ENCODE measurements around the gene CARNS1. TPM values are rescaled to one million over a fixed set of nuclear protein-coding genes. Genes with fewer than 3 reads are reported as not detected.

Gene CARNS1
- total RNA-seq, 3 donors from 2014 or later (not counting 1 experiment from before 2014, with no cell fraction given), result 25.0 to 29.0 (median 25.0) TPM

DNA sequence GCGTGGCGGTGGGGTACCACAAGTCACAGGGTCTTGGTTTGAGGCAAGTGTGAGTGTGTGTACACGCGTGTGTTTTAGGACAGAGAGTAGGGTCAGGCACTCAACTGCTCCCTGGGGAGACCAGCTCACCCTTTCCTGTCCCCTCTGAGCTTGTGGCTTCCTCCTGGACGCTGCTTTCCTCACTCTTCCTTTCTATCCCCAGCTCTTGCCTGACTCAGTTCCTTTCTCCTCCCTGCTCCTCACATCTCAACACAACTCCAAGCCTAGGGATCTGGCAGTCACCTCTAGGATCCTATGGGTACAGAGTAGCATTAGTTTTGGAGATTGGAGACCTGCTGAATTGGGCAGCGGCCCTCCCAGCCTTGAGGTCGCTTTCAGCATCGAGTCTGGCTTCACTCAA lies 46.2 kb upstream of the CARNS1 start:
- intact Hi-C loops (cut with micrococcal nuclease), result no loop called here
- Histone ChIP-seq H3K4me3 (ENCODE audit: low read length) (no peak overlapping the region), H3K4me1 (ENCODE audit: control insufficient read depth, insufficient read depth, low read length) (peaks cover 89% of the 10 kb centered on the region), H3K36me3 (ENCODE audit: control insufficient read depth, insufficient read depth, low read length) (no peaks in the 10 kb centered on the region), H3K27ac (ENCODE audit: low read length) (no peak overlapping the region), H3K27me3 (ENCODE audit: control insufficient read depth, insufficient read depth, low read length) (peaks cover 3% of the 10 kb centered on the region), H3K9me3 (ENCODE audit: control insufficient read depth, insufficient read depth, low read length) (no peaks in the 10 kb centered on the region)
- ATAC-seq (no peak), DNase-seq (no peak)
- TF ChIP-seq, protein P1, sequence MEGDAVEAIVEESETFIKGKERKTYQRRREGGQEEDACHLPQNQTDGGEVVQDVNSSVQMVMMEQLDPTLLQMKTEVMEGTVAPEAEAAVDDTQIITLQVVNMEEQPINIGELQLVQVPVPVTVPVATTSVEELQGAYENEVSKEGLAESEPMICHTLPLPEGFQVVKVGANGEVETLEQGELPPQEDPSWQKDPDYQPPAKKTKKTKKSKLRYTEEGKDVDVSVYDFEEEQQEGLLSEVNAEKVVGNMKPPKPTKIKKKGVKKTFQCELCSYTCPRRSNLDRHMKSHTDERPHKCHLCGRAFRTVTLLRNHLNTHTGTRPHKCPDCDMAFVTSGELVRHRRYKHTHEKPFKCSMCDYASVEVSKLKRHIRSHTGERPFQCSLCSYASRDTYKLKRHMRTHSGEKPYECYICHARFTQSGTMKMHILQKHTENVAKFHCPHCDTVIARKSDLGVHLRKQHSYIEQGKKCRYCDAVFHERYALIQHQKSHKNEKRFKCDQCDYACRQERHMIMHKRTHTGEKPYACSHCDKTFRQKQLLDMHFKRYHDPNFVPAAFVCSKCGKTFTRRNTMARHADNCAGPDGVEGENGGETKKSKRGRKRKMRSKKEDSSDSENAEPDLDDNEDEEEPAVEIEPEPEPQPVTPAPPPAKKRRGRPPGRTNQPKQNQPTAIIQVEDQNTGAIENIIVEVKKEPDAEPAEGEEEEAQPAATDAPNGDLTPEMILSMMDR (IDR thresholded peaks at IDR 0.05), result no peak
- Mint-ChIP-seq H3K9me3 (no peaks in the 10 kb centered on the region), H3K27me3 (ENCODE audit: low read depth in 2 of 2) (peaks cover 3 to 11% of the 10 kb centered on the region in 2 donors), H3K36me3 (no peaks in the 10 kb centered on the region), H3K4me1 (peaks cover 68 to 85% of the 10 kb centered on the region in 2 donors), H3K4me3 (no peak overlapping the region), H3K27ac (peak overlapping the region in 1 of 2 donors; percentile 70)
- 68% methylated on average over 8 of the region's 8 CpGs for WGBS (ENCODE audit: insufficient coverage)

DNA sequence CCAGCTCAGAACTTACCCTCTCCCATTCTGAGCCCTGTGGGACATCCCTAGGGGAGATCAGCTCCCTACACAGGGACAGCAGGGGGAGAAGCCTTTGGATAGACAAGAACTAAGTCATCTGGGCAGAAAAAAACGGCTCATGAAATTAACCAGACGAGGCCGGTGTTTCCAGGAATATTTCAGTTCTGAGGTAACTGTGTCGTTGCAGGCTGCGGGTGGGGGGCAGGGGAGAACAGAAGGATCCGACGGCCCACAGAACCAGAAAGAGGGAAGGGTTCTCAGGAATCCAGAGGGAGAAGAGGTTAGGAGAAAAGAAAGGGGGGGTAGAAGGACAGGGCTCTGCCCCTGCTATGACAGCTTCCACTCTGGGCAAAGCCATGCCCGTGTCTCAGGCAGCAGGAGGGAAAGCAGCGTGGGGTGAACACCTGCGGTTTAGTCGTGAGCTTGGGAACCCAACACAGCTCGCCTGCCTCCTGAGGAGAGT lies 45.6 kb upstream of the CARNS1 start:
- Mint-ChIP-seq H3K9me3 (no peaks in the 10 kb centered on the region), H3K4me1 (peaks cover 67 to 85% of the 10 kb centered on the region in 2 donors), H3K27me3 (ENCODE audit: low read depth in 2 of 2) (peaks cover 3 to 6% of the 10 kb centered on the region in 2 donors), H3K27ac (peak overlapping the region in 1 of 2 donors; percentile 70), H3K36me3 (no peaks in the 10 kb centered on the region), H3K4me3 (no peak overlapping the region)
- TF ChIP-seq, protein P1 (IDR thresholded peaks at IDR 0.05), result no peak
- H3K36me3 ChIP-seq (ENCODE audit: control insufficient read depth, insufficient read depth, low read length), result no peaks in the 10 kb centered on the region
- ATAC-seq (no peak), DNase-seq (peak in 1 of 2 donors; percentile 49)
- H3K4me1 ChIP-seq (ENCODE audit: control insufficient read depth, insufficient read depth, low read length), result peaks cover 89% of the 10 kb centered on the region
- H3K27ac ChIP-seq (ENCODE audit: low read length), result no peak overlapping the region
- H3K4me3 ChIP-seq (ENCODE audit: low read length), result no peak overlapping the region
- no peaks in the 10 kb centered on the region for H3K9me3 ChIP-seq (ENCODE audit: control insufficient read depth, insufficient read depth, low read length)
- intact Hi-C loops (cut with micrococcal nuclease), result loop anchor here (5.0 kb wide), 2 partner anchors 83 to 103 kb away; partner anchors contain the start of genes ANKRD13D and GRK2
- 55% methylated on average over 12 of the region's 12 CpGs for WGBS (ENCODE audit: insufficient coverage)
- H3K27me3 ChIP-seq (ENCODE audit: control insufficient read depth, insufficient read depth, low read length), result peaks cover 3% of the 10 kb centered on the region

DNA sequence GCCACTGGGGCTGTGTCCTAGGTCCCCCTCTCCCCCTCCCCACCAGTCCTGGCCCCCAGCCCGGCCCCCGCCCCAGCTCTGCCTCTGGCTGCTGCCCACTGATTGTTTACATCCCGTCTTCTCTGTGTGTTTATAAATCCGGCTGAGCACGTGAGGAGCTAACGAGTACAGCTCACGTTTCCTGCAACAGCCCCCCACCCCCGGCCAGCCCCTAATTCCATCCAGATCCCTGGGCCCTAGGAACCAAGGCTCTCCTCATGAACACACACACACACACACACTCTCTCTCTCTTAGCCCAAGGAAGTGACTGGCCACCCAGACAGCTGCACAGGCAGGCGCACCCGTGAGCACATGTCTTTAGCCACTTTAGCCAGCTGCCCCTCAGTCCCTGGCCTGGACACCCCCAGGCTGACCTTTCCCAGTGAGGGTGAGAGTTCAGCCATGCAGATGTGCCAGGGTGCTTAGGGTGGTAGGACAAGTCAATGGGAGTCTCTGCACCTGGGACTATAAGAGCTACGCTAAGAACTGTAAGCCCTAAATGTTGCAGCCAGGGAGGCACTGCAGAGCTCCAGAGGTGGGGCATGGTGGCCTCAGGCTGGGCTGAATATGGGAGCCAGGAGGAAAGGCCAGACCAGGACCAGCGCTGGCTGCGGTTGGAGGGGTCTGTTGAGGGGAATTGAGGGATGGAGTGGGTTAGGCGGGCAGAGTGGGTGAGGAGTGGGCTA lies 45.0 kb upstream of the CARNS1 start:
- no peak for ATAC-seq
- intact Hi-C loops (cut with micrococcal nuclease), result loop anchor here (5.0 kb wide), 2 partner anchors 83 to 103 kb away; partner anchors contain the start of genes ANKRD13D and GRK2
- no peaks in the 10 kb centered on the region for H3K9me3 Mint-ChIP-seq
- no peaks in the 10 kb centered on the region for H3K36me3 Mint-ChIP-seq
- Histone ChIP-seq H3K27ac (ENCODE audit: low read length) (no peak overlapping the region), H3K9me3 (ENCODE audit: control insufficient read depth, insufficient read depth, low read length) (no peaks in the 10 kb centered on the region), H3K36me3 (ENCODE audit: control insufficient read depth, insufficient read depth, low read length) (no peaks in the 10 kb centered on the region), H3K27me3 (ENCODE audit: control insufficient read depth, insufficient read depth, low read length) (peaks cover 3% of the 10 kb centered on the region), H3K4me3 (ENCODE audit: low read length) (no peak overlapping the region), H3K4me1 (ENCODE audit: control insufficient read depth, insufficient read depth, low read length) (peaks cover 84% of the 10 kb centered on the region)
- peak overlapping the region; percentile 70 for H3K4me3 Mint-ChIP-seq
- WGBS (ENCODE audit: insufficient coverage), result 64% methylated on average over 14 of the region's 14 CpGs
- DNase-seq, result no peak
- H3K27me3 Mint-ChIP-seq (ENCODE audit: low read depth in 2 of 2), result peaks cover 3 to 6% of the 10 kb centered on the region in 2 donors
- peaks cover 61 to 78% of the 10 kb centered on the region in 2 donors for H3K4me1 Mint-ChIP-seq
- peak overlapping the region; percentile 68 to 70 for H3K27ac Mint-ChIP-seq
- TF ChIP-seq, protein P1 (IDR thresholded peaks at IDR 0.05), result no peak
